Activated gamma-delta T cell treated with Interleukin-2 at 50 U/mL for 16 hours (primary cell): ENCODE measurements around the gene CCDC149.

Source experiments
- DNase-seq: peaks from one replicate; pipeline ENCODE4 v3.0.0-alpha.2; 2020

The CCDC149 gene

GRCh38 chr4:24799196-24799543 lies 113.7 kb downstream of the CCDC149 start:
- DNase-seq, result no peak

- DNase-seq, result no peak
Observed at GRCh38 chr4:24798036-24798610, 114.7 kb downstream of the CCDC149 start.

- DNase-seq, result no peak
Observed at GRCh38 chr4:24796620-24797019, 116.2 kb downstream of the CCDC149 start.

- DNase-seq, result no peak
Observed at GRCh38 chr4:24795666-24796381, 117.0 kb downstream of the CCDC149 start.

GRCh38 chr4:24794916-24795665 lies 117.8 kb downstream of the CCDC149 start, which contains the start of gene SOD3:
Gene SOD3 (plus strand): TSS chr4:24795573. CDS start chr4:24799522, 3,949 bp downstream.
- no peak for DNase-seq

GRCh38 chr4:24794480-24794879 lies 118.4 kb downstream of the CCDC149 start:
- no peak for DNase-seq

- DNase-seq, result no peak
Observed at GRCh38 chr4:24794051-24794450, 118.8 kb downstream of the CCDC149 start.

- no peak for DNase-seq
Observed at GRCh38 chr4:24793219-24794005, 119.4 kb downstream of the CCDC149 start.

- no peak for DNase-seq
Observed at GRCh38 chr4:24792552-24792951, 120.3 kb downstream of the CCDC149 start.

GRCh38 chr4:24791043-24791442 lies 121.8 kb downstream of the CCDC149 start:
- no peak for DNase-seq

GRCh38 chr4:24783506-24783905 lies 129.3 kb downstream of the CCDC149 start:
- no peak for DNase-seq

- no peak for DNase-seq
Observed at GRCh38 chr4:24781999-24782745, 130.7 kb downstream of the CCDC149 start.

GRCh38 chr4:24780936-24781495 lies 131.8 kb downstream of the CCDC149 start:
- no peak for DNase-seq

- no peak for DNase-seq
Observed at GRCh38 chr4:24778464-24779225, 134.2 kb downstream of the CCDC149 start.

GRCh38 chr4:24777536-24778463 lies 135.0 kb downstream of the CCDC149 start:
- DNase-seq, result no peak

- no peak for DNase-seq
Observed at GRCh38 chr4:24775750-24776149, 137.1 kb downstream of the CCDC149 start.

GRCh38 chr4:24775032-24775605 lies 137.7 kb downstream of the CCDC149 start:
- no peak for DNase-seq

GRCh38 chr4:24774452-24774851 lies 138.4 kb downstream of the CCDC149 start:
- no peak for DNase-seq

- DNase-seq, result no peak
Observed at GRCh38 chr4:24772952-24773351, 139.9 kb downstream of the CCDC149 start.
